Neural cell (in vitro differentiated cells): ENCODE data around the gene RALB. TPM values are rescaled to one million over a fixed set of nuclear protein-coding genes. Genes with fewer than 3 reads are reported as not detected.

Source experiments
- H2AFZ ChIP-seq: fragments of 200-600, 300-800 bp; sonication (generic), shearing (Covaris generic); 2 replicates; pipeline ENCODE4 v1.6.0; 2014; ENCODE audit warnings: low read depth, mild to moderate bottlenecking, antibody characterized with exemption, low read length, moderate library complexity
- H3F3A ChIP-seq: fragments of 200-600 bp; shearing (Covaris generic); 2 replicates; pipeline ENCODE4 v1.6.1; 2016; ENCODE audit warnings: mild to moderate bottlenecking, moderate library complexity, mixed read lengths, antibody characterized with exemption, low read length; ENCODE audit not compliant: insufficient read depth, poor library complexity, severe bottlenecking
- H3K27ac ChIP-seq: fragments of 200-600, 300-800 bp; sonication (generic), shearing (Covaris generic); 2 replicates; pipeline ENCODE4 v1.5.1; 2014; ENCODE audit warnings: mild to moderate bottlenecking, low read length, moderate library complexity
- H3K27me3 ChIP-seq: fragments of 300-800, 200-600 bp; sonication (generic), shearing (Covaris generic); 2 replicates; pipeline ENCODE4 v1.6.0; 2014; ENCODE audit warnings: mild to moderate bottlenecking, low read depth, low read length, moderate library complexity; ENCODE audit not compliant: insufficient read depth
- H3K36me3 ChIP-seq: fragments of 300-800, 200-600 bp; sonication (generic), shearing (Covaris generic); 2 replicates; pipeline ENCODE4 v1.5.1; 2014; ENCODE audit warnings: mild to moderate bottlenecking, antibody characterized with exemption, low read length, moderate library complexity; ENCODE audit not compliant: insufficient read depth
- H3K4me2 ChIP-seq: fragments of 300-800, 200-600 bp; sonication (generic), shearing (Covaris generic); 2 replicates; pipeline ENCODE4 v1.6.0; 2014; ENCODE audit warnings: mild to moderate bottlenecking, low read length
- H3K4me3 ChIP-seq: fragments of 300-800, 200-600 bp; sonication (generic), shearing (Covaris generic); 2 replicates; pipeline ENCODE4 v1.5.1; 2014; ENCODE audit warnings: mild to moderate bottlenecking, low read length, moderate library complexity
- H3K79me2 ChIP-seq: fragments of 200-600 bp; shearing (Covaris generic); replicated peaks from 2 replicates; pipeline ENCODE4 v1.6.0; 2014; ENCODE audit warnings: mild to moderate bottlenecking, low read length, moderate library complexity; ENCODE audit not compliant: insufficient read depth
- H3K9ac ChIP-seq: fragments of 300-800, 200-600 bp; sonication (generic), shearing (Covaris generic); 2 replicates; pipeline ENCODE4 v1.6.1; 2016; ENCODE audit warnings: mild to moderate bottlenecking, low read length, mixed read lengths
- H3K9me2 ChIP-seq: fragments of 200-600 bp; shearing (Covaris generic); 2 replicates; pipeline ENCODE4 v1.6.1; 2016; ENCODE audit warnings: mild to moderate bottlenecking, low read length, mixed read lengths; ENCODE audit not compliant: insufficient read depth
- H3K9me3 ChIP-seq: fragments of 200-600, 300-800 bp; sonication (generic), shearing (Covaris generic); 2 replicates; pipeline ENCODE4 v1.6.1; 2016; ENCODE audit warnings: mild to moderate bottlenecking, mixed run types, low read length, moderate library complexity, mixed read lengths
- H4K20me1 ChIP-seq: fragments of 200-600 bp; shearing (Covaris generic); 2 replicates; pipeline ENCODE4 v1.6.1; 2016; ENCODE audit warnings: mild to moderate bottlenecking, mixed run types; ENCODE audit not compliant: insufficient read depth
- CTCF ChIP-seq: fragments of 450-650 bp; IDR thresholded peaks from 2 replicates; pipeline ENCODE4 v1.5.1; 2014; ENCODE audit warnings: antibody characterized with exemption, mild to moderate bottlenecking, moderate library complexity; ENCODE audit not compliant: poor library complexity, severe bottlenecking
- EP300 ChIP-seq: fragments of 450-650 bp; conservative IDR thresholded peaks from 2 replicates; pipeline ENCODE4 v1.6.1; 2014; ENCODE audit warnings: antibody characterized with exemption, mild to moderate bottlenecking, moderate library complexity; ENCODE audit not compliant: poor library complexity, severe bottlenecking
- EZH2 ChIP-seq: fragments of 200-600, 300-800 bp; shearing (Covaris generic), sonication (generic); IDR thresholded peaks from 2 replicates; pipeline ENCODE4 v1.6.1; 2014; ENCODE audit warnings: antibody characterized with exemption, low read length, borderline replicate concordance, mild to moderate bottlenecking; ENCODE audit not compliant: insufficient read depth, poor library complexity, severe bottlenecking
- MXI1 ChIP-seq: fragments of 450-650 bp; conservative IDR thresholded peaks from 2 replicates; pipeline ENCODE4 v1.6.1; 2014; ENCODE audit warnings: antibody characterized with exemption, mild to moderate bottlenecking; ENCODE audit not compliant: poor library complexity, severe bottlenecking
- POLR2AphosphoS5 ChIP-seq: IDR thresholded peaks from 2 replicates; pipeline ENCODE4 v1.6.1; 2012
- RAD21 ChIP-seq: fragments of 450-650 bp; conservative IDR thresholded peaks from 2 replicates; pipeline ENCODE4 v1.6.1; 2014; ENCODE audit warnings: antibody characterized with exemption, mild to moderate bottlenecking, moderate library complexity
- REST ChIP-seq: IDR thresholded peaks from 2 replicates; pipeline ENCODE4 v1.6.1; 2012; ENCODE audit warnings: borderline replicate concordance
- SMC3 ChIP-seq: fragments of 450-650 bp; conservative IDR thresholded peaks from 2 replicates; pipeline ENCODE4 v1.6.1; 2014; ENCODE audit warnings: antibody characterized with exemption, mild to moderate bottlenecking, moderate library complexity; ENCODE audit not compliant: poor library complexity
- TAF1 ChIP-seq: IDR thresholded peaks from 2 replicates; pipeline ENCODE4 v1.6.1; 2012; ENCODE audit warnings: low read depth
- polyA plus RNA-seq: library from polyadenylated mRNA; depleted of rRNA; stranded (reverse); fragments of >200 nt; gene quantifications from 2 replicates; pipeline ENCODE4 v1.2.3, GENCODE V29; 2014

The RALB gene
- polyA plus RNA-seq, 1 donor from 2014 or later, result 50.6 TPM

- Histone ChIP-seq H3K79me2 (no peaks in the 10 kb centered on the region), H3K4me3 (no peak overlapping the region), H2AFZ (no peak overlapping the region), H3K9me3 (no peaks in the 10 kb centered on the region), H4K20me1 (no peaks in the 10 kb centered on the region), H3K4me2 (no peak overlapping the region), H3K27ac (no peak overlapping the region), H3F3A (no peaks in the 10 kb centered on the region), H3K27me3 (no peaks in the 10 kb centered on the region), H3K36me3 (no peaks in the 10 kb centered on the region), H3K9me2 (no peaks in the 10 kb centered on the region), H3K9ac (no peak overlapping the region)
- TF ChIP-seq RAD21 (no peak), POLR2AphosphoS5 (no peak), EP300 (no peak), REST (no peak), EZH2 (no peak), TAF1 (no peak), CTCF (no peak)
Observed at GRCh38 chr2:120321721-120322284, 69.2 kb downstream of the RALB start.

- no peak overlapping the region for H3K9ac ChIP-seq
- TF ChIP-seq POLR2AphosphoS5 (no peak), CTCF (no peak), RAD21 (no peak), SMC3 (no peak), MXI1 (no peak), EZH2 (no peak), EP300 (no peak), REST (no peak), TAF1 (no peak)
- no peak overlapping the region for H3K4me3 ChIP-seq
- no peaks in the 10 kb centered on the region for H3K36me3 ChIP-seq
- no peaks in the 10 kb centered on the region for H3K27me3 ChIP-seq
- H3K79me2 ChIP-seq, result no peaks in the 10 kb centered on the region
- no peaks in the 10 kb centered on the region for H3K9me3 ChIP-seq
- no peaks in the 10 kb centered on the region for H3F3A ChIP-seq
- no peaks in the 10 kb centered on the region for H3K9me2 ChIP-seq
- H3K27ac ChIP-seq, result no peak overlapping the region
- no peak overlapping the region for H3K4me2 ChIP-seq
- H4K20me1 ChIP-seq, result no peaks in the 10 kb centered on the region
- H2AFZ ChIP-seq, result no peak overlapping the region
Observed at GRCh38 chr2:120322329-120322728, 69.7 kb downstream of the RALB start.
